ENCODE measurements around the gene RPP14.

Gene RPP14

GRCh38 chr3:58345457-58345856, 39.4 kb downstream of the RPP14 start:
- no peak overlapping the region for H3K4me3 ChIP-seq (ENCODE audit: low read depth, low read length)
- no peak for DNase-seq (ENCODE audit: low read depth, low spot score)
- ChIA-PET CTCF (no interaction called here), POLR2A (no interaction called here)
- TF ChIP-seq CTCF (IDR thresholded peaks at IDR 0.05; ENCODE audit: insufficient read depth, low read length, missing control alignments): no peak

DNA sequence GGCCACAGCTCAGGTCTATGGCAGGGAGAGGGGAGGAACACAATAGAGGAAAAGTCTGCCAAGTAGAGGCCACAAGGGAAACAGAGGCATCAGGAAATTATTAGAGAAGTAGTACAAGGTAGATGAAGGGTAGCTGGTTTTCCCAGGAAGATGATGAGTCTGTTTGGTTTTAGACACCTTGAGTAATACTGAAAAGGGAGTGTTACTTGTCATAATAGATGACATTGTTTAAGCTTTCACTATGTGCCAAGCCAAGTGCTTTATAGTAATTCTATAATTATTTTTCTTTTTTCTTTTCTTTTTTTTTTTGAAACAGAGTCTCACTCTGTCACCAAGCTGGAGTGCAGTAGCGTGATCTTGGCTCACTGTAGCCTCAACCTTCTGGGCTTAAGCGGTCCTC, 40.3 kb downstream of the RPP14 start:
- ChIA-PET POLR2A (interaction anchor here (0.7 kb wide), 1 partner anchor 765 kb away, joined by 6 read pairs; no protein-coding TSS in a partner anchor), CTCF (interaction anchor here (0.9 kb wide), 1 partner anchor 59 kb away, joined by 3 read pairs; no protein-coding TSS in a partner anchor)
- no peak for DNase-seq (ENCODE audit: low read depth, low spot score)
- no peak for TF ChIP-seq CTCF (IDR thresholded peaks at IDR 0.05; ENCODE audit: insufficient read depth, low read length, missing control alignments)
- no peak overlapping the region for H3K4me3 ChIP-seq (ENCODE audit: low read depth, low read length)

DNA sequence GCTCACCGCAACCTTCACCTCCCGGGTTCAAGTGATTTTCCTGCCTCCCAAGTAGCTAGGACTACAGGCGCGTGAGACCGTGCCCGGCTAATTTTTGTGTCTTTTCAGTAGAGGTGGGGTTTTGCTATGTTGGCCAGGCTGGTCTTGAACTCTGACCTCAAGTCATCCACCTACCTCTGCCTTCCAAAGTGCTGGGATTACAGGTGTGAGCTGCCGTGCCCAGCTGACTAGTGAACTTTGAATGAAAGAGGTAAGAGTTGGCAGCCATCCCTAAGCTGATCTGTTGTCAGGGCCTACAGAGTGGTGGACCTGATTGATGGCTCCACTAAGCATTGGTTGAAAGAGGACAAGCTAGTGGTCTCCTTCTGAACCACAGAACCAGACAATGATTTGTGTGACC, 41.9 kb downstream of the RPP14 start:
- ChIA-PET CTCF (interaction anchor here (1.1 kb wide), 1 partner anchor 11 kb away, joined by 3 read pairs; no protein-coding TSS in a partner anchor), POLR2A (no interaction called here)
- no peak for TF ChIP-seq CTCF (IDR thresholded peaks at IDR 0.05; ENCODE audit: insufficient read depth, low read length, missing control alignments)
- H3K4me3 ChIP-seq (ENCODE audit: low read depth, low read length): no peak overlapping the region
- no peak for DNase-seq (ENCODE audit: low read depth, low spot score)

DNA sequence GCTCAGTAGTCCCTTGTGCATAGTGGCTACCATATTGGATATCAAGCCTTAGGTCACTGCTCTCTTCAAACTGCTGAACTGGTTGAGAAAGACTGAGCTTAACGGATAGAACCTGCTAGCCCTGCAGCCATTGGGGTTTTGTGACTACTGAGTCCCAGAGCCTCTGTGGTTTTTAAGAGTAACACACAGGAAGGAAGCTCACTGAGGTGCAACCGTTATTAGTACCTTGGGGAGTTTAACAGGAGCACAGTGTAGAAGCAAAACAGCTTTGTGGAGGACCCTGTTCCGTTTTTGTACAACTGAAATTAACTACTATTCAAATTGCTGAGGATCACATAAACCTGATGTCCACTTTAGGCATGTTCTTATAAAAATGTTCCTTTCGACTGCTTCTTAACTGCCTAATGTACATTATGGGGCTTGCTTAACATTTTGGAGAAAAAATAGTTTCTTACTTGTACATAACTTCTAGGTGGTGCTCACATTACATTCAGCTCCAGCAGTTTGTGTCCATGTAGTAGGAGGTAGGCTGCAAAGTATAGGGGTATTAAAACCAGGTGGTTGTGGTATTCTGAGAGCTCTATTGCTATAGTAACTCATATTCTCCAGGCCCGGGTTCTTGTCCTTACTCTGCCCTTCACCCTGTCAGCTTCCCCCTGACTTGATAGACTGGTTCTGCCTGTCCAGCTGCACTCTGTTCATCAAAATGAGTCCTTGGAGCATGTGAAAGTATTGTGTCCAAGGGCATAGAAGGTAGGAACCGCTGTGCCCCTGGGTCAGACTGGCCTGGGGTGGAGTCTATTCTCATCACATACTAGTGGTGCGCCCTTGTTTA, 44.0 kb downstream of the RPP14 start:
- TF ChIP-seq CTCF (IDR thresholded peaks at IDR 0.05; ENCODE audit: insufficient read depth, low read length, missing control alignments): no peak
- no peak for DNase-seq (ENCODE audit: low read depth, low spot score)
- CTCF ChIA-PET: interaction anchor here (0.8 to 1.8 kb wide), 9 partner anchors 9 to 65 kb away, joined by 3 to 9 read pairs (median 4); partner anchors contain the start of genes HTD2, PXK and RPP14
- POLR2A ChIA-PET: interaction anchor here (1.0 kb wide), 1 partner anchor 10 kb away, joined by 4 read pairs; no protein-coding TSS in a partner anchor
- H3K4me3 ChIP-seq (ENCODE audit: low read depth, low read length): no peak overlapping the region

DNA sequence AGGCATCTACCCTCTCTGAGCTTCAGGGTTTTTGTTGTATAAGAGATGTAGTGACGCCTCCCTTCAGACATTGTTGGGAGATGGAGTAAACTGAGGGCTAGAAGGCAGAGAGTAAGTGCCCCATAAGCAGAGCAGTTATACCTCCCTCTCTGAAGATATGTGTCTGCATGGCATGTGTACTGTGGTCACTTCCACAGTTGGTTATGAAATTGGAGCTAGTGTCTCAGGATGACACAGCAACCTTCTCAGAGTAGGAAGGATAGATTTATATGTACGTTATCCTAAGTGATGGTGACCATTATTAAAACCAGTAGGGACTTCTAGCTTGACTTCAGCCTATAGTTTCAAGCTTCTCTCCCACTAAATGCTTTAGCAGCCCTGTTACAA, 44.6 kb downstream of the RPP14 start:
- no peak for DNase-seq (ENCODE audit: low read depth, low spot score)
- H3K4me3 ChIP-seq (ENCODE audit: low read depth, low read length): no peak overlapping the region
- no peak for TF ChIP-seq CTCF (IDR thresholded peaks at IDR 0.05; ENCODE audit: insufficient read depth, low read length, missing control alignments)
- ChIA-PET POLR2A (no interaction called here), CTCF (interaction anchor here (0.7 to 1.5 kb wide), 7 partner anchors 8 to 65 kb away, joined by 3 to 9 read pairs (median 3); partner anchors contain the start of genes HTD2 and RPP14)

DNA sequence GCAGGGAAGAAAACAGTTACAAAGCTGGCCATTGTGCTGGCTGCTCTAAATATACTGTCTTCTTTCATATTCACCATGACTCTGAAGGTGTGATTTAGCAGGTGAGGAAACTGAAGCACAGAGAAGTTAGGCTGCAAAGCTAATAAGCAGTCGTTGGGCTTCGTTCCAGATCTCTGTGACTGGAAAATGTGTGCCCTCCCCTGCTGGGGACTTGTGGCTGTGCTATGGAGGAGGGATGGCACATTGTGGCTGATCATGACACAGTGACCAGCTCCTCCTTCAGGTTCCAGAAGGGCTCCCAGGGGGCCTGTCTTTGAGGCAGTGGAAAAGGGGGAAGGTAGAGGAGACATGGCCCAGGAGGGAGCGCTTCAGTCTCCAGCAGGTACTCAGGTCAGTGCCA, 45.9 kb downstream of the RPP14 start:
- ChIA-PET POLR2A (no interaction called here), CTCF (interaction anchor here (0.9 to 1.2 kb wide), 4 partner anchors 14 to 63 kb away, joined by 3 to 6 read pairs (median 4); no protein-coding TSS in a partner anchor)
- no peak for TF ChIP-seq CTCF (IDR thresholded peaks at IDR 0.05; ENCODE audit: insufficient read depth, low read length, missing control alignments)
- no peak overlapping the region for H3K4me3 ChIP-seq (ENCODE audit: low read depth, low read length)
- DNase-seq (ENCODE audit: low read depth, low spot score): no peak
